HG03575 (cell line): ENCODE results near the gene PEX5L.

ENCODE experiments used
- ATAC-seq: cut with Tn5 transposase; IDR thresholded peaks from one replicate; pipeline ENCODE4 v1.9.1; 2021; ENCODE audit not compliant: unreplicated experiment, insufficient number of reproducible peaks, low FRiP score; ENCODE audit errors: extremely low read depth

The PEX5L gene

DNA sequence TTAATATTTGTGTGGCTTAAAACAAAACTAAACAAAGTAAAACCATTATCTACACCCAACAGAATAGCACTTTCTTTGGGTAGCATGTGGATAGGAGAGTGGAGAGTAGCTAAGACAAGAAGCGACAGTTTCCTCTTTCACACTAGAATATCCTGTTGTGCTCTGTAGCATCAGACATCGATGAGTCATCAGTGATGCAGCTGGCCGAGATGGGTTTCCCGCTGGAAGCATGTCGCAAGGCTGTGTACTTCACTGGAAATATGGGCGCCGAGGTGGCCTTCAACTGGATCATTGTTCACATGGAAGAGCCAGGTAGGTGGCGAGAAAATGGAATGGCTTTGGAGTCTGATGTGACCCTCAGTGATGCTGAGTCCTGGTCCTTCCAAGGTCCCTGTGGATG is 275.8 kb downstream of the PEX5L start:
- ATAC-seq = no peak

DNA sequence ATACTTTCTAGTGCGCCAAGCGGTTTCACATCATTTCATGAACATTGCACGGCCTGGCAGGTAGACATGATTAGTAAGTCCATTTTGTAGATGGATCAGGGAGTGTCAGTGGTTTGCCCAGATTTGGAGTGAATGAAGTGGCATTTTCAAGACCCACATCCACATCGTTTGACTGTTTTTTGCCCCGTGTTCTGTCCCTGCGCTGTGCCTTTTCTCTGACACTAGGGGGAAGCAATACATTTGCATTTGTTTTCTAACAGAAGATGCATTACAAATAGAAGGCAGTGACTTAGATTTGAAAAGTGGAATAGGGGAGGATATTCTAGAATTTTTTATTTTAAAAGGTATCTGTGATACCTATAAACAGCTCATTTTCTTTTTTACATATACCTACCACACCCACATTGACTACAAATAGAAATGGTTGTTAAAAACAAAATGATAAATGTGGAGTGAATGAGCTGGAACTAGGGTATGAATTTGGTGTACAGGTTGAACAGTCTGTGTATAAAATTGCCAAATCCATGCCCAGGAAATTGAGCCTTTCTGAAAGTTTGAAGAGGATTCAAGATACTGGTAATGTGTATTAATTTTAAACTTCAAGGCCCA is 285.9 kb downstream of the PEX5L start:
- no peak for ATAC-seq

DNA sequence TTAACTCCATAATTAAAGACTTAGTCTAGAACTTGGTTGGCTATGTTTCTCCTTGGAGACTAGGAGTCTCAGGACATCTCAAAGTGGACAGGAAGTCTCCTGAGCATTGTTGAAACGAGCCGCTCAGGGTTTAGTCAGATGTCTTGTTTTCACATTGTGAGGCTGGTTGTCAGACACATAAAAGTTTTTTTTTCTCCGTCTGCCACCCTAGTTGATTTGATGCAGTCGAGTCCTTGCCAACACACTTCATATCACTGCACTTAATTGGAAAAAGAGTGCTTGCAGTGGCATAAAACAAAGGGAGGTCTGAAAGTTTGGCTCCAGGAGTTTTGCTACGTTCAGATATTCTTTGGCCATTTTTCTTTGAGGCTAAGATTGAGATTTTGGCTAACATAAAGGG is 291.0 kb downstream of the PEX5L start:
- ATAC-seq = no peak

DNA sequence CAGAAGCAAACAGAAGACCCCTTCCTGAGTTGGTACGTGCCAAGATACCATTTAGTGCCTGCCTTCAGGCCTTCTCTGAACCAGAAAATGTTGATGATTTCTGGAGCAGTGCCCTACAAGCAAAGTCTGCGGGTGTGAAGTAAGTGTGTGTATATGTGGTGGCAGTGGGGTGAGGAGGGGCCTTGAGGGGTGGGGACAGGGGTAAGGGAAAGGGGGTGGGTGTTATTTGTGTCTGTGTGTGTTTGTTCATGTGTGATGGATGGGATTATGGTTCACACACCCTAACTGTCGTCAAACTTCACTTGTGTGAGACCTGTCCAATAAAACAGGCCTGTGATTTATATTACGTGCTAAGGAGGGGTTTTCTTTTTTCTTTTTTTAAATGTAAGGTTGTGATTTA is 291.7 kb downstream of the PEX5L start:
- ATAC-seq = no peak
